Lung microvascular endothelial cell (primary cell): ENCODE measurements around the gene SPTY2D1. TPM values are rescaled to one million over a fixed set of nuclear protein-coding genes. Genes with fewer than 3 reads are reported as not detected.
"Not testable (repeated sequence)": the region's sequence is repeated elsewhere in the genome, so short reads cannot be mapped to it uniquely, and the experiment has no call there.

Source experiments
- DNase-seq, 2 donors: peaks; one replicate each; pipeline versions ENCODE4 v3.0.0 to v3.0.0-alpha.2; 2010; ENCODE audit warnings: low read depth in 2 of 2
- total RNA-seq: library from RNA; depleted of rRNA; stranded (reverse); fragments of >200 nt; gene quantifications from 2 replicates; pipeline ENCODE4 v1.2.1, GENCODE V29; 2014

Gene SPTY2D1
- total RNA-seq, 1 donor from 2014 or later = 9.3 TPM

- DNase-seq = peak in 1 of 2 donors; percentile 8
Observed at GRCh38 chr11:18617688-18618341, 16.3 kb downstream of the SPTY2D1 start.

GRCh38 chr11:18615628-18616392 is 18.3 kb downstream of the SPTY2D1 start:
- no peak for DNase-seq

- DNase-seq = no peak
Observed at GRCh38 chr11:18614667-18615066, 19.5 kb downstream of the SPTY2D1 start.

- DNase-seq = no peak
Observed at GRCh38 chr11:18612394-18612793, 21.7 kb downstream of the SPTY2D1 start.

GRCh38 chr11:18611196-18611595 is 22.9 kb downstream of the SPTY2D1 start:
- DNase-seq = no peak

- peak in 1 of 2 donors; percentile 81 for DNase-seq
Observed at GRCh38 chr11:18608376-18608775, 25.8 kb downstream of the SPTY2D1 start.

- no peak for DNase-seq
Observed at GRCh38 chr11:18600915-18601569, 33.1 kb downstream of the SPTY2D1 start.

GRCh38 chr11:18599739-18600230 is 34.4 kb downstream of the SPTY2D1 start, which contains the start of gene MISFA:
TSS of gene MISFA (plus strand) at chr11:18599789. CDS start at chr11:18599929, 140 bp downstream.
- no peak for DNase-seq

- no peak for DNase-seq
Observed at GRCh38 chr11:18594999-18595749, 39.0 kb downstream of the SPTY2D1 start.

GRCh38 chr11:18594088-18594487 is 40.1 kb downstream of the SPTY2D1 start:
- DNase-seq = not testable (repeated sequence)

- no peak for DNase-seq
Observed at GRCh38 chr11:18590571-18590970, 43.6 kb downstream of the SPTY2D1 start.

GRCh38 chr11:18588297-18589252 is 45.6 kb downstream of the SPTY2D1 start, which contains the start of gene UEVLD:
TSS of gene UEVLD (minus strand) at chr11:18588734. CDS start at chr11:18588654, 80 bp downstream.
- peak; percentile 88 to 89 for DNase-seq

- no peak for DNase-seq
Observed at GRCh38 chr11:18581825-18582224, 52.3 kb downstream of the SPTY2D1 start.

GRCh38 chr11:18580113-18580766 is 53.9 kb downstream of the SPTY2D1 start:
- no peak for DNase-seq

GRCh38 chr11:18578975-18579598 is 55.1 kb downstream of the SPTY2D1 start:
- no peak for DNase-seq

- peak in 1 of 2 donors; percentile 68 for DNase-seq
Observed at GRCh38 chr11:18575361-18575760, 58.8 kb downstream of the SPTY2D1 start.

- no peak for DNase-seq
Observed at GRCh38 chr11:18567081-18567480, 67.1 kb downstream of the SPTY2D1 start.

GRCh38 chr11:18566406-18566805 is 67.7 kb downstream of the SPTY2D1 start:
- DNase-seq = no peak

GRCh38 chr11:18564149-18564548 is 70.0 kb downstream of the SPTY2D1 start:
- DNase-seq = no peak
